Aorta (tissue), 5 donors: ENCODE data around the gene C2CD2. TPM values are rescaled to one million over a fixed set of nuclear protein-coding genes. Genes with fewer than 3 reads are reported as not detected.

ENCODE experiments used
- ATAC-seq: fragments of 200-7000 bp; cut with Tn5 transposase; one replicate; pipeline ENCODE4 v1.9.1; 2022; ENCODE audit warnings: moderate library complexity; ENCODE audit not compliant: low FRiP score
- DNase-seq, 2 donors: peaks; one replicate each; pipeline ENCODE4 v3.0.0-alpha.2; 2020
- H3K27ac ChIP-seq, 2 donors: one replicate each; pipeline ENCODE4 v1.5.1; 2013; ENCODE audit warnings: low read length in 2 of 2, mild to moderate bottlenecking in 2 of 2, moderate library complexity in 2 of 2, control low read depth in 1 of 2, inconsistent platforms in 1 of 2, low read depth in 1 of 2
- H3K27me3 ChIP-seq, 2 donors: one replicate each; pipeline ENCODE4 v1.6.1; 2013; ENCODE audit warnings: control low read depth in 1 of 2, low read length in 1 of 2, mild to moderate bottlenecking in 1 of 2, moderate library complexity in 1 of 2; ENCODE audit not compliant: insufficient read depth in 2 of 2, control insufficient read depth in 1 of 2
- H3K36me3 ChIP-seq, 2 donors: one replicate each; pipeline ENCODE4 v1.6.1; 2013; ENCODE audit warnings: control low read depth in 1 of 2, low read length in 1 of 2, mild to moderate bottlenecking in 1 of 2; ENCODE audit not compliant: insufficient read depth in 2 of 2, control insufficient read depth in 1 of 2
- H3K4me1 ChIP-seq, 2 donors: one replicate each; pipeline ENCODE4 v1.6.1; 2013; ENCODE audit warnings: low read length in 2 of 2, control low read depth in 1 of 2, mild to moderate bottlenecking in 1 of 2, moderate library complexity in 1 of 2; ENCODE audit not compliant: insufficient read depth in 2 of 2, control insufficient read depth in 1 of 2
- H3K4me3 ChIP-seq, 2 donors: one replicate each; pipeline ENCODE4 v1.5.1; 2013; ENCODE audit warnings: low read length in 2 of 2, control low read depth in 1 of 2, mild to moderate bottlenecking in 1 of 2
- H3K9me3 ChIP-seq: one replicate; pipeline ENCODE4 v1.6.1; 2013; ENCODE audit warnings: mild to moderate bottlenecking, low read length; ENCODE audit not compliant: control insufficient read depth
- WGBS, 2 donors: extraction: QIAGEN DNeasy Blood & Tissue Kit; methylation state at CpG; one replicate each; pipeline ENCODE4 v1.1.7; 2013; 5-methylcytosine and 5-hydroxymethylcytosine counted together
- intact Hi-C, 2 donors: fragments of 100-400 bp; cut with DNase I; formaldehyde crosslinking; loops; one replicate each; pipeline versions ENCODE4 v1.14.2 to v1.15.0; 2022
- polyA plus RNA-seq, 2 donors: library from polyadenylated mRNA; stranded (reverse); fragments of 200-250 nt; gene quantifications; one replicate each; pipeline ENCODE4 v1.2.3, GENCODE V29; 2013
- total RNA-seq, 2 donors: library from RNA; stranded (reverse); fragmentation: NEBNext Ultra II Directional; extraction: Animal tissue kit (Norgen Biotek cat#: 25700); gene quantifications; one replicate each; pipeline ENCODE4 v1.2.1, GENCODE V29; 2021
- donor health status: healthy with polysubstance abuse.
- donor health status: Bipolar disorder and iron deficiency.
- donor health status: DM: no; HTN: no; CAD: no.
- donor health status: DM: no; HTN: no; CAD: no.
- donor health status: DM: yes; HTN: yes; CAD: no.

C2CD2 gene
- total and polyA plus RNA-seq, 4 donors, result 25.5 to 59.8 (median 47.8) TPM

DNA sequence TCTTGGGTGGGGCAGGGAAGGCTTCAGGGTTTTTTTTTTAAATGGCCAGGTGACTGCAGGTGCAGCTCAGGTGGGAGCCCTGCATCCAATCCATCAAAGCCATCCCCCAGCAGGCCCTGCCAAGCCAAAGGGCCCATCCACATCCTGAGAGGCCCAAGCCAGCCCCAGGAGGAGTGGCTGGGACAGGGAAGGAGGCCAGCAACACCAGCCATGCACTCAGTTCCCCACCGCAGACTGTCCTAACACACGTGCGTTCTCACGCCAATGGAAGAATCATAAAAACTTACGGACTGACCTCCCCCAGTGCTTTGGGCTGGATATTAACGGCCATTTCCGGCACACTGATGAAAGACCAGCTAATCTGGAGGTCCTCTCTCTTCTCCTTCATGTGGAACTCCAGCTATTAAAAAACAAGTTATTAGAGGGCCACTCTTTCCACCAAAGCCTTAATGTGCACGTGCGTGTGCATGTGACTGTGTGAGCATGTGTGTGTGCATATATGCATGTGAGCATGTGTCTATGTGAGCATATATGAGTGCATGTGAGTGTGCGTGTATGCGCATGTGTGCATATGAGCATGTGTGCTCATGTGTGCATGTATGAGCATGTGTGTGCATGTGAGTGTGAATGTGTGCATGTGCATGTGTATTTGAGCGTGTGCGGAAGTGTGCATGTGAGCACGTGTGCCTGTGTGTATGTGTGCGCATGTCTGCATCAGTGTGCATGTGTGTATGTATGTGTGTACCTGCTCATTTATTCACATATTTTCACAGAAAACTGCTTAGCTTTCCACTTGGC is 35.1 kb downstream of the C2CD2 start:
- DNase-seq (no peak), ATAC-seq (no peak)
- peaks cover 0 to 3% of the 10 kb centered on the region in 2 donors for H3K36me3 ChIP-seq
- intact Hi-C loops, result no loop called here
- H3K4me1 ChIP-seq, result no peaks in the 10 kb centered on the region
- H3K27me3 ChIP-seq, result no peaks in the 10 kb centered on the region
- WGBS, 2 donors, result 94 to 96% methylated on average over 15 of the region's 15 CpGs
- no peaks in the 10 kb centered on the region for H3K9me3 ChIP-seq
- no peak overlapping the region for H3K27ac ChIP-seq
- no peak overlapping the region for H3K4me3 ChIP-seq

DNA sequence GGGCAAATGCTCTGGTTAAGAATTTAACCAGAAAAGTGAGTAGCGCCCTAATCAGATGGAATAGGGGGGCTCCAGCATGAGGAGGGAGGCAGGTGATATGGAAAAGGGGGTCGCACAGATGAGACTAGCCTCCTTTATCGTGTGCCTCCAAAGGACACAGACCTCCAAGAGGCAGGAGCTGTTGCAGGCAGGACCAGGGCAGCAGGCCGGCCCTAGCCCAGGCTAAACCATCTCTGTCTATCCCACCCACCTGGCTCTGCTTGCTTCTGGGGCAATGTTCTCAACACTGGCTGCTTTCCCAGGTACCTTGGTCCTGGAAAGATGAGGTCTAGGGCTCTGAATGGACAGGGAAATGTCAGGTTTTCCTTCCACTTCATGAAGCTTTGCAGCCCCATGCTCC is 36.3 kb downstream of the C2CD2 start:
- H3K4me1 ChIP-seq, result no peaks in the 10 kb centered on the region
- intact Hi-C loops, result no loop called here
- DNase-seq (peak in 1 of 2 donors; percentile 22), ATAC-seq (no peak)
- no peaks in the 10 kb centered on the region for H3K9me3 ChIP-seq
- 87 to 94% methylated on average over 4 of the region's 4 CpGs for WGBS, 2 donors
- H3K27me3 ChIP-seq, result no peaks in the 10 kb centered on the region
- H3K4me3 ChIP-seq, result no peak overlapping the region
- no peak overlapping the region for H3K27ac ChIP-seq
- H3K36me3 ChIP-seq, result peaks cover 0 to 3% of the 10 kb centered on the region in 2 donors

DNA sequence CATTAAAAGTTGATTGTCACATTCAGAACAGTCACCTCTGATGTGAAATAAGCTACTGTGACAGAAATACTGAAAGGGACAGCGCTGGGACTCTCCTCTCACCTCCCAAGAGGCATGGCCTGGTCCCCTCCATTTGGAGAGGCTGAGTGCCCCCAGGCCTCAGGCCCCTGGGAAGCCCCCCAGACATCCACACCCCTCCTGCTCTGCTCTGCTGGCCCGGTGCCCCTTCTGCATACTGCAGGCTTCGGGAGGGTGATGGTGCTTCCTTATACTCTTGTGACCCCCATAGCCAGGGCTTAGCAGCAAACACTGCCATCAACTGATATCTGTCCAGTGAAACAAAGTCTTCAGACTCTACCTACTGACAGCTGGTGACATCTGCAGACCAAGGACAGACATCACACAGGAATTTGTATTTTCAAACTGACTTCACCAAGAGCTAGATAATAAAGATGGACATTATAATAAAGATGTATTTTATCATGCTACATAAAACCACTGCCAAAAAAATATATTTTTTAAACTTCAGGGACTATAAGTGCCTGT is 36.9 kb downstream of the C2CD2 start:
- 85 to 86% methylated on average over 3 of the region's 3 CpGs for WGBS, 2 donors
- no peaks in the 10 kb centered on the region for H3K27me3 ChIP-seq
- H3K4me1 ChIP-seq, result no peaks in the 10 kb centered on the region
- H3K9me3 ChIP-seq, result no peaks in the 10 kb centered on the region
- intact Hi-C loops, result no loop called here
- peaks cover 0 to 3% of the 10 kb centered on the region in 2 donors for H3K36me3 ChIP-seq
- peak in 1 of 2 donors; percentile 31 for DNase-seq
- no peak for ATAC-seq
- no peak overlapping the region for H3K27ac ChIP-seq
- H3K4me3 ChIP-seq, result no peak overlapping the region

DNA sequence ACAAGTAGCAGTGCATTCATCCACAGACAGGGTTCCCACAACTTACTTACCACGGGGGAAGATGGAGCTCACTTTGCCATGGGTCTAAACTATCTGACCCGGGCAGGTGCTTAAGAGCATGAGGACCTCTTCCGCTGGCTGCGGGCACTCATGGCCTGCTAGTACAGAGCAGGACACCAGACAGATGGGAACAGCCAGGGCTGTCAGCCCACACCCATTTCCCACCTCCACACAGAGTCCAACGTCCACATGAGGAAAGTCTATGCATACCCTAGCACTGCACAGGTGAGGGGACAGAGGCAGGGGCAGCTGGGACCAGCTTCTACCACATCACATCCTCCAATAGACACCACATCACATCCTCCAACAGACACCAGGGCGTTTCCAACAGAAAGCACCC is 38.9 kb downstream of the C2CD2 start:
- Histone ChIP-seq H3K9me3 (no peaks in the 10 kb centered on the region), H3K4me3 (no peak overlapping the region), H3K4me1 (no peaks in the 10 kb centered on the region), H3K36me3 (peaks cover 0 to 5% of the 10 kb centered on the region in 2 donors), H3K27ac (no peak overlapping the region), H3K27me3 (no peaks in the 10 kb centered on the region)
- WGBS, 2 donors, result 83 to 89% methylated on average over 6 of the region's 6 CpGs
- ATAC-seq, result peak; percentile 30
- DNase-seq, result peak in 1 of 2 donors; percentile 56
- intact Hi-C loops, result no loop called here

DNA sequence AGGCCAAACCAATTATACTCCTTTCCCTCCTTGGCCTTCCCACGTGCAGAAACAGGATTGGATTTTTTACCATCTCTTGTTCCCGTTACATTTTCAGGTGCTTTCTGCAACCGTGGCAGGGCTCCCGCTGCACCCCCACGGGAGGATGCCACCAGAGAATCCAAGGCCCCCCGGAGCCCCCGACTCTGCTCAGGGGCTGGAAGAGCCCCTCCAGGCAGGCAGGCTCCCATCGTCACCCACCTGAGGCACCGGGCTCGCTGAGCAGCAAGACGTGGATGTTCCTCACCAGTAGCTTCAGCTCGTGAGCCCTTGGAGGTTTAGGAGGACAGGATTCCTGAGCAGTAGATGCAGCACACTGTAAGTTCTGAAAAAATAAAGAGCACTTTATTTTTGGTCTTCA is 39.5 kb downstream of the C2CD2 start:
- ATAC-seq (no peak), DNase-seq (peak in 1 of 2 donors; percentile 65)
- H3K9me3 ChIP-seq, result no peaks in the 10 kb centered on the region
- H3K4me3 ChIP-seq, result no peak overlapping the region
- WGBS, 2 donors, result 93% methylated on average over 12 of the region's 12 CpGs
- no peak overlapping the region for H3K27ac ChIP-seq
- H3K36me3 ChIP-seq, result peaks cover 0 to 5% of the 10 kb centered on the region in 2 donors
- H3K4me1 ChIP-seq, result no peaks in the 10 kb centered on the region
- intact Hi-C loops, result no loop called here
- H3K27me3 ChIP-seq, result no peaks in the 10 kb centered on the region

DNA sequence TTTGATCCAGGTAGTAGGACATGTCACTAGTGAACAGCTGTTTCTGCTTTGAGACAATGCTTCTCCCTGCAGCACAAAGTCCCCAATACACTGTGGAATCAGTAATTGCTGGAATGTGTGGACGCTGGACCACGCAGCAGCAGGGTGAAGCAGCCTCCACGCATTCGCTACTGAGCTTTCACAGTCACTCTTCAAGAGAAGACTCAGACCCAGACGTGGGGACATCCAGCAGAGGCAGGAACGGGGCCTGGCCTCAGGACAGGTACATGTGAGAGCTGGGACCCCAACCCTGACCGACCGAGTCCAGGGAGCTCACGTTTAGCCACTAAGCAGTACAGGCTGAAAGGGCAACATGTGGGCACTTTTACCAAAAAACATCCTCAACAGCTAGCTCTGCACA is 40.6 kb downstream of the C2CD2 start:
- Histone ChIP-seq H3K4me1 (no peaks in the 10 kb centered on the region), H3K4me3 (no peak overlapping the region), H3K36me3 (peaks cover 0 to 5% of the 10 kb centered on the region in 2 donors), H3K27me3 (no peaks in the 10 kb centered on the region), H3K27ac (no peak overlapping the region), H3K9me3 (no peaks in the 10 kb centered on the region)
- DNase-seq (peak in 1 of 2 donors; percentile 68), ATAC-seq (no peak)
- intact Hi-C loops, result no loop called here
- WGBS, 2 donors, result 95% methylated on average over 9 of the region's 9 CpGs

DNA sequence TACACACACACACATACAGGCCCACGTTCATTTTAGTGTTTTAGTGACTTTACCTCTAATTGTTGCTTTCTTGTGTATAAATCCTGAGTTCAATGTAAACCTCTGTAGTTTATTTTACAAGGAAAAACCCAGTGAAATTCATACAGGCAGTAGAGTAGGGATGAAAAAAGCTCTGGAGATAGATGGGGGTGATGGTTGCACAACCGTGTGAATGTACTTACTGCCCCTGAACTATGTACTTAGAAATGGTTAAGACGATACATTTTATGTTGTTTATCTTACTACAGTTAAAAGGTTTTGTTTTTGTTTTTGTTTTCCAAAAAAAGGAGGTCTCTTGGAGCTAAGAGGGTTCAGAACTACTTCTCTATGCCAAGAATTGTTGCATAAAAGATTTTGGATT is 45.0 kb downstream of the C2CD2 start:
- DNase-seq, result no peak
- Histone ChIP-seq H3K27me3 (no peaks in the 10 kb centered on the region), H3K9me3 (no peaks in the 10 kb centered on the region), H3K27ac (no peak overlapping the region), H3K4me3 (no peak overlapping the region), H3K4me1 (no peaks in the 10 kb centered on the region), H3K36me3 (peaks cover 0 to 5% of the 10 kb centered on the region in 2 donors)
- intact Hi-C loops, result no loop called here
- 62 to 71% methylated on average over 3 of the region's 3 CpGs for WGBS, 2 donors
- no peak for ATAC-seq

GRCh38 chr21:41907496-41908258 is 46.1 kb downstream of the C2CD2 start:
- 91 to 92% methylated on average over 36 of the region's 36 CpGs for WGBS, 2 donors
- Histone ChIP-seq H3K4me1 (no peaks in the 10 kb centered on the region), H3K27me3 (no peaks in the 10 kb centered on the region), H3K4me3 (no peak overlapping the region), H3K36me3 (peaks cover 0 to 5% of the 10 kb centered on the region in 2 donors), H3K27ac (no peak overlapping the region), H3K9me3 (no peaks in the 10 kb centered on the region)
- DNase-seq (no peak), ATAC-seq (peak; percentile 11)
- intact Hi-C loops, result no loop called here
